HepG2 (cell line): ENCODE measurements around the gene RERE. TPM values are rescaled to one million over a fixed set of nuclear protein-coding genes. Genes with fewer than 3 reads are reported as not detected.

ENCODE experiments used
- ATAC-seq: fragments of 200-7000 bp; cut with Tn5 transposase; 3 replicates; pipeline ENCODE4 v1.9.1; 2020; ENCODE audit warnings: mild to moderate bottlenecking, moderate library complexity
- BruUV-seq: library from RNA; stranded (reverse); fragments of 400-500 nt; replicated peaks from 2 replicates; lab custom pipeline; 2021; lab: Mats Ljungman, UMichigan
- CTCF ChIA-PET: fragments of 300-600 bp; formaldehyde crosslinking; extraction: SDS; loops from one replicate; lab custom pipeline; 2021; ENCODE audit warnings: low total read pairs, inconsistent platforms, low intra/inter-chr PET ratio; lab: Yijun Ruan, JAX
- POLR2A ChIA-PET: fragments of 350-600 bp; sonication (Branson Sonifier 250); formaldehyde crosslinking; loops from one replicate; lab custom pipeline; 2020; ENCODE audit warnings: antibody characterized with exemption, inconsistent platforms; lab: Yijun Ruan, JAX
- DNase-seq: peaks from one replicate; pipeline ENCODE4 v3.0.0-alpha.2; 2015; ENCODE audit warnings: low spot score
- FAIRE-seq: peaks from 3 replicates; lab custom pipeline; 2011; peaks lifted over from hg19 to GRCh38; lab: Jason Lieb, UNC
- H2AFZ ChIP-seq: one replicate; pipeline ENCODE4 v1.6.1; 2011; ENCODE audit warnings: low read length, inconsistent platforms
- H3K27ac ChIP-seq: fragments of 300-600 bp; 3 replicates; pipeline ENCODE4 v1.8.0; 2011; ENCODE audit warnings: mixed run types, mild to moderate bottlenecking, mixed read lengths, low read length, inconsistent platforms; ENCODE audit not compliant: insufficient read depth; ENCODE audit errors: extremely low read length
- H3K27me3 ChIP-seq, 2 experiments: fragments of 200-600 bp in 1 of 2; 2 replicates in 1 of 2; 3 replicates in 1 of 2; pipeline versions ENCODE4 v1.6.0 to v1.8.0; 2011; ENCODE audit warnings: low read length in 2 of 2, mild to moderate bottlenecking in 2 of 2, moderate library complexity in 2 of 2, inconsistent platforms in 1 of 2; ENCODE audit not compliant: insufficient read depth in 2 of 2, control insufficient read depth in 1 of 2
- H3K36me3 ChIP-seq, 2 experiments: fragments of 200-600 bp in 1 of 2; replicated peaks in 1 of 2; 2 replicates in 1 of 2; 3 replicates in 1 of 2; pipeline versions ENCODE4 v1.5.1 to v1.8.0; 2011; ENCODE audit warnings: low read length in 2 of 2, inconsistent platforms in 1 of 2; ENCODE audit not compliant: insufficient read depth in 2 of 2, control insufficient read depth in 1 of 2
- H3K4me1 ChIP-seq: 2 replicates; pipeline ENCODE4 v1.5.1; 2012; ENCODE audit warnings: low read length, inconsistent platforms; ENCODE audit not compliant: insufficient read depth
- H3K4me2 ChIP-seq: 2 replicates; pipeline ENCODE4 v1.6.0; 2011; ENCODE audit warnings: low read depth, low read length, inconsistent platforms
- H3K4me3 ChIP-seq, 3 experiments: fragments of 200-600 bp in 1 of 3; sonication (generic), shearing (Covaris generic) in 1 of 3; replicated peaks in 1 of 3; 2 replicates each; pipeline ENCODE4 v1.5.1; 2011 to 2016; ENCODE audit warnings: low read length in 3 of 3, inconsistent platforms in 2 of 3, low read depth in 2 of 3, mild to moderate bottlenecking in 2 of 3, control low read depth in 1 of 3, mixed read lengths in 1 of 3; ENCODE audit not compliant: insufficient read depth in 1 of 3
- H3K79me2 ChIP-seq: one replicate; pipeline ENCODE4 v1.6.1; 2011; ENCODE audit warnings: low read length, inconsistent platforms; ENCODE audit not compliant: insufficient read depth
- H3K9ac ChIP-seq: 2 replicates; pipeline ENCODE4 v1.6.0; 2011; ENCODE audit warnings: mild to moderate bottlenecking, low read depth, low read length, inconsistent platforms; ENCODE audit not compliant: insufficient read depth
- H3K9me3 ChIP-seq: 2 replicates; pipeline ENCODE4 v1.5.1; 2012; ENCODE audit warnings: mild to moderate bottlenecking, low read length
- H4K20me1 ChIP-seq: 2 replicates; pipeline ENCODE4 v1.6.0; 2011; ENCODE audit warnings: inconsistent platforms, mild to moderate bottlenecking, low read length, moderate library complexity; ENCODE audit not compliant: insufficient read depth
- HDAC1 ChIP-seq: sonication (generic); formaldehyde crosslinking; IDR thresholded peaks from 2 replicates; pipeline ENCODE4 v1.5.1; 2020; ENCODE audit warnings: mild to moderate bottlenecking, missing genetic modification reagents
- PRDM10 ChIP-seq: sonication (generic); formaldehyde crosslinking; IDR thresholded peaks from 2 replicates; pipeline ENCODE4 v1.4.0; 2020; ENCODE audit warnings: low read depth, missing genetic modification reagents
- ZMYM3 ChIP-seq: sonication (generic); formaldehyde crosslinking; IDR thresholded peaks from 2 replicates; pipeline ENCODE4 v1.5.1; 2020; ENCODE audit warnings: mild to moderate bottlenecking, missing genetic modification reagents
- ZNF512 ChIP-seq: sonication (generic); formaldehyde crosslinking; IDR thresholded peaks from 2 replicates; pipeline ENCODE4 v1.4.0; 2020; ENCODE audit warnings: mild to moderate bottlenecking, missing genetic modification reagents
- WGBS: methylation state at CpG from one replicate; pipeline ENCODE4 v1.1.6; 2017; ENCODE audit warnings: low lambda C conversion rate; 5-methylcytosine and 5-hydroxymethylcytosine counted together
- in situ Hi-C: cut with HindIII; loops from 2 replicates; pipeline ENCODE4 v1.10.0; 2017; ENCODE audit warnings: low pct_unique_long_range_greater_than_20kb; ENCODE audit not compliant: extremely low pct_ligation_motif_present
- intact Hi-C: fragments of 100-400 bp; cut with micrococcal nuclease; formaldehyde crosslinking; loops from one replicate; pipeline ENCODE4 v1.10.0; 2022; ENCODE audit not compliant: unreplicated experiment
- polyA plus RNA-seq, 8 experiments: library from polyadenylated mRNA; depleted of rRNA in 3 of 8; stranded (reverse) in 7 of 8; unstranded in 1 of 8; fragments of >200 nt; fragmentation: Illumina TruSeq in 4 of 8; extraction: Trizol in 4 of 8; gene quantifications; 2 replicates each; pipeline versions ENCODE4 v1.2.1 to v1.2.3, GENCODE V29; 2011 to 2016; ENCODE audit warnings: low read depth in 4 of 8, missing spikeins in 1 of 8, mixed read lengths in 1 of 8; ENCODE audit not compliant: insufficient read depth in 1 of 8
- total RNA-seq, 5 experiments: library from RNA; depleted of rRNA; stranded (reverse); fragments of >200 nt; fragmentation: Illumina TruSeq; extraction: Trizol; gene quantifications; 2 replicates each; pipeline ENCODE4 v1.2.3, GENCODE V29; 2016; ENCODE audit warnings: low read depth in 1 of 5

RERE gene
- total and polyA plus RNA-seq, 2 of the 13 experiments (the other 11 are each of a cell fraction or from before 2014, with no cell fraction given): 18.3 to 21.9 TPM

GRCh38 chr1:8651236-8651890 is 166.1 kb downstream of the RERE start (continued):
- TF ChIP-seq PRDM10 (no peak), ZNF512 (CRISPR knock-in tag) (no peak)

DNA sequence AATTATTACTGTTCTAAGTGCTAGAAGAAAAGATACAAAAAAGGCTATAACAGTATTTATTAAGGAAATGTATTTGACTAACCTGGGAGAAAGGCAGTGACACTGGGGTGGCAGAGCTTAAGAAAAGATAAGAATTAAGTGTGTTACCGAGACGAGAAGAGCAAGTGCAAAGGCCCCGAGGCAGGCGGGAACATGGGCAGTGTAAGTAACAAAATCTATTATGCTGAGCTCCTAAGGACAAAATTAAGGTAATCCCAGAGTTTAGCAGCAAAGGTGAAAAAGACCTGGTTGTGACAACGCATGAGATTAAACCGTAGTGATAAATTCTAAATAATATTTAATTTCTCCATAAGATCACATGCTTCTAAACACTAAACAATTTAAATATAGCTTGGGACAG is 167.6 kb downstream of the RERE start:
- H4K20me1 ChIP-seq: peaks cover 68% of the 10 kb centered on the region
- H3K9me3 ChIP-seq: no peaks in the 10 kb centered on the region
- POLR2A ChIA-PET: no interaction called here
- H3K27me3 ChIP-seq: no peaks in the 10 kb centered on the region
- H3K4me3 ChIP-seq: no peak overlapping the region
- WGBS: 95% methylated on average over 6 of the region's 6 CpGs
- DNase-seq: no peak
- H3K4me1 ChIP-seq: peaks cover 63% of the 10 kb centered on the region
- CTCF ChIA-PET: no interaction called here
- ATAC-seq: no peak
- no peak overlapping the region for H2AFZ ChIP-seq
- 0 out of 2 replicates have a peak, but pooled peaks have one; percentile 10 for TF ChIP-seq ZMYM3
- TF ChIP-seq HDAC1: no peak
- TF ChIP-seq, all 625 proteins: peak for 1
- no TSS peak for BruUV-seq
- FAIRE-seq: no peak
- Histone ChIP-seq H3K9ac (no peak overlapping the region), H3K4me2 (no peak overlapping the region), H3K36me3 (peaks cover 2 to 44% of the 10 kb centered on the region in 2 experiments), H3K79me2 (peaks cover 93% of the 10 kb centered on the region), H3K27ac (no peak overlapping the region)
- intact Hi-C loops (no loop called here), in situ Hi-C loops (no loop called here)
